Liver (tissue), 9 donors: ENCODE measurements around the gene PRG2. TPM values are rescaled to one million over a fixed set of nuclear protein-coding genes. Genes with fewer than 3 reads are reported as not detected.
A peak's percentile ranks its signal among the peaks of the same experiment; 100 is the strongest.

Source experiments
- DNase-seq: peaks from one replicate; pipeline ENCODE4 v3.0.0-alpha.2; 2017; ENCODE audit warnings: low spot score
- H3K27ac ChIP-seq, 2 donors: one replicate each; pipeline ENCODE4 v1.7.0; 2013; ENCODE audit warnings: inconsistent platforms in 2 of 2, low read length in 2 of 2, control low read depth in 1 of 2, low read depth in 1 of 2, mild to moderate bottlenecking in 1 of 2
- H3K27me3 ChIP-seq, 4 donors: one replicate each; pipeline versions ENCODE4 v1.6.1 to v1.7.0; 2013; ENCODE audit warnings: low read length in 3 of 4, inconsistent platforms in 1 of 4, mild to moderate bottlenecking in 1 of 4, moderate library complexity in 1 of 4; ENCODE audit not compliant: control insufficient read depth in 4 of 4, insufficient read depth in 4 of 4
- H3K36me3 ChIP-seq, 4 donors: one replicate each; pipeline versions ENCODE4 v1.6.1 to v1.7.0; 2013; ENCODE audit warnings: low read length in 3 of 4, mild to moderate bottlenecking in 3 of 4, low read depth in 1 of 4, moderate library complexity in 1 of 4; ENCODE audit not compliant: control insufficient read depth in 4 of 4, insufficient read depth in 3 of 4
- H3K4me1 ChIP-seq, 4 donors: one replicate each; pipeline versions ENCODE4 v1.6.1 to v1.7.0; 2013; ENCODE audit warnings: low read length in 3 of 4, mild to moderate bottlenecking in 3 of 4, moderate library complexity in 1 of 4; ENCODE audit not compliant: control insufficient read depth in 4 of 4, insufficient read depth in 4 of 4
- H3K4me3 ChIP-seq, 3 donors: one replicate each; pipeline versions ENCODE4 v1.6.1 to v1.7.0; 2013; ENCODE audit warnings: low read length in 3 of 3, control low read depth in 1 of 3, low read depth in 1 of 3, mild to moderate bottlenecking in 1 of 3
- H3K9ac ChIP-seq, 2 donors: one replicate each; pipeline ENCODE4 v1.7.0; 2013; ENCODE audit warnings: low read length in 2 of 2, mild to moderate bottlenecking in 2 of 2, moderate library complexity in 2 of 2, control low read depth in 1 of 2, low read depth in 1 of 2
- H3K9me3 ChIP-seq, 4 donors: one replicate each; pipeline versions ENCODE4 v1.6.1 to v1.7.0; 2013; ENCODE audit warnings: low read length in 3 of 4; ENCODE audit not compliant: control insufficient read depth in 4 of 4
- ATF3 ChIP-seq: IDR thresholded peaks from 2 replicates; pipeline ENCODE4 v1.6.1; 2016; ENCODE audit warnings: antibody characterized with exemption
- CTCF ChIP-seq: fragments of 150-350 bp; IDR thresholded peaks from 2 replicates; pipeline ENCODE4 v1.5.1; 2017; ENCODE audit warnings: improper control_type of control experiment, low read depth, low read length; ENCODE audit not compliant: missing input control
- EGR1 ChIP-seq, 2 donors: IDR thresholded peaks; 2 replicates each; pipeline ENCODE4 v1.6.1; 2016 to 2018; ENCODE audit warnings: antibody characterized with exemption in 2 of 2, low read depth in 2 of 2
- FOXA1 ChIP-seq: IDR thresholded peaks from 2 replicates; pipeline ENCODE4 v1.6.1; 2016; ENCODE audit warnings: antibody characterized with exemption
- FOXA2 ChIP-seq: IDR thresholded peaks from 2 replicates; pipeline ENCODE4 v1.6.1; 2016; ENCODE audit warnings: antibody characterized with exemption
- GABPA ChIP-seq, 2 donors: IDR thresholded peaks in 1 of 2; conservative IDR thresholded peaks in 1 of 2; 2 replicates each; pipeline ENCODE4 v1.6.1; 2016; ENCODE audit warnings: antibody characterized with exemption in 2 of 2, mild to moderate bottlenecking in 1 of 2, moderate library complexity in 1 of 2
- HNF4A ChIP-seq, 2 donors: conservative IDR thresholded peaks; 2 replicates each; pipeline ENCODE4 v1.6.1; 2016; ENCODE audit warnings: antibody characterized with exemption in 2 of 2, mild to moderate bottlenecking in 2 of 2
- HNF4G ChIP-seq: IDR thresholded peaks from 2 replicates; pipeline ENCODE4 v1.6.1; 2016; ENCODE audit warnings: antibody characterized with exemption
- JUND ChIP-seq, 2 donors: IDR thresholded peaks; 2 replicates each; pipeline ENCODE4 v1.6.1; 2016; ENCODE audit warnings: antibody characterized with exemption in 2 of 2
- NR2F2 ChIP-seq: IDR thresholded peaks from 2 replicates; pipeline ENCODE4 v1.6.1; 2016; ENCODE audit warnings: antibody characterized with exemption
- RAD21 ChIP-seq, 2 donors: IDR thresholded peaks; 2 replicates each; pipeline ENCODE4 v1.6.1; 2016; ENCODE audit warnings: antibody characterized with exemption in 2 of 2, mild to moderate bottlenecking in 2 of 2
- REST ChIP-seq: IDR thresholded peaks from 2 replicates; pipeline ENCODE4 v1.6.1; 2016; ENCODE audit warnings: antibody characterized with exemption, mild to moderate bottlenecking
- RXRA ChIP-seq, 2 donors: IDR thresholded peaks; 2 replicates each; pipeline ENCODE4 v1.6.1; 2017 to 2018; ENCODE audit warnings: antibody characterized with exemption in 2 of 2, mild to moderate bottlenecking in 1 of 2
- SP1 ChIP-seq: IDR thresholded peaks from 2 replicates; pipeline ENCODE4 v1.6.1; 2018; ENCODE audit warnings: antibody characterized with exemption, mild to moderate bottlenecking
- TAF1 ChIP-seq: conservative IDR thresholded peaks from 2 replicates; pipeline ENCODE4 v1.6.1; 2016; ENCODE audit warnings: antibody characterized with exemption, mild to moderate bottlenecking
- YY1 ChIP-seq: IDR thresholded peaks from 2 replicates; pipeline ENCODE4 v1.6.1; 2016; ENCODE audit warnings: antibody characterized with exemption, mild to moderate bottlenecking
- WGBS: extraction: QIAGEN DNeasy Blood & Tissue Kit; methylation state at CpG from one replicate; pipeline ENCODE4 v1.1.7; 2013; 5-methylcytosine and 5-hydroxymethylcytosine counted together
- polyA plus RNA-seq, 2 donors: library from polyadenylated mRNA; stranded (reverse) in 1 of 2; unstranded in 1 of 2; fragments of 200-250 nt in 1 of 2; fragments of >200 nt in 1 of 2; fragmentation: Nextera tagmentation in 1 of 2; extraction: Ambion mirVana in 1 of 2; gene quantifications; one replicate each; pipeline versions ENCODE4 v1.2.1 to v1.2.3, GENCODE V29; 2013 to 2015
- total RNA-seq, 2 donors: library from RNA; depleted of rRNA; stranded (reverse); fragments of >200 nt; gene quantifications; one replicate each; pipeline ENCODE4 v1.2.3, GENCODE V29; 2014
- TF ChIP-seq, protein P1 (sequence below): IDR thresholded peaks from 2 replicates; pipeline ENCODE4 v1.6.1; 2016; ENCODE audit warnings: antibody characterized with exemption
- TF ChIP-seq, protein P2 (sequence below): IDR thresholded peaks from 2 replicates; pipeline ENCODE4 v1.6.1; 2016; ENCODE audit warnings: antibody characterized with exemption
- donor health status: healthy.
- donor health status: healthy.
- donor health status: healthy.
- donor health status: healthy.
- donor health status: healthy.

Gene PRG2
- total and polyA plus RNA-seq, 4 donors: 0.74 to 24.2 (median 1.2) TPM; not detected in 1

DNA sequence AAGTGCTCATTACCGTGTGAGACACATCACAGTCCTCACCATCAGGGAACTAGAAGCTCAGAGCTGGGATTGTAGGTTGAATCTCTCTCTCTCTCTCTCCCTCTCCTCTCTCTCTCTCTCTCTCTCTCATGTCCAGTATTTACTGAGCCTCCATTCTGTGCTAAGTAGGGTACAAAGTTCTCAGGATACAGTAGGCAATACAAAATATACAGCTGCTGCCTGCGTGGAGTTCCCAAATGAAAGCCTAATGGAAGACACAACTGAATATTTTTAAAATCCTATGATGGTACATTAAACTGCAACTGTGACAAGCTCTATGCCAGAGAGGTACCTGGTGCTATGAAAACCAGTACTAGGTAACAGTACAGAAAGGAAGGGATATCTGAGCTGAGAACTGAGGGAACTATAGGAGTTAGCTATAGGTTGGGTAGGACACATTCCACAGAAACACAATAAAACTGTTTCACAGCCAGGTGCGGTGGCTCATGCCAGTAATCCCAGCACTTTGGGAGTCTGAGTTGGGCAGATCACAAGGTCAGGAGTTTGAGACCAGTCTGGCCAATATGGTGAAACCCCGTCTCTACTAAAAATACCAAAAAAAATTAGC lies 9.6 kb upstream of the PRG2 start:
- no peaks in the 10 kb centered on the region for H3K27me3 ChIP-seq
- no peak overlapping the region for H3K4me3 ChIP-seq
- 68% methylated on average over 4 of the region's 4 CpGs for whole genome bisulfite sequencing
- peaks cover 0 to 11% (median 6%) of the 10 kb centered on the region in 4 donors for H3K4me1 ChIP-seq
- H3K36me3 ChIP-seq: peaks cover 0 to 1% (median 0%) of the 10 kb centered on the region in 4 donors
- H3K9me3 ChIP-seq: no peaks in the 10 kb centered on the region
- TF ChIP-seq TAF1 (no peak), SP1 (peak; percentile 60), REST (no peak), ATF3 (no peak), CTCF (no peak), FOXA2 (peak; percentile 59), RAD21 (IDR thresholded peaks at IDR 0.05) (peak in 1 of 2 donors; percentile 37), JUND (IDR thresholded peaks at IDR 0.05) (peak in 1 of 2 donors; percentile 17), FOXA1 (no peak), HNF4G (peak; percentile 72), NR2F2 (no peak), GABPA (IDR thresholded peaks at IDR 0.05 in 1 of 2, conservative IDR thresholded peaks at IDR 0.05 in 1 of 2) (no peak), EGR1 (IDR thresholded peaks at IDR 0.05; ENCODE audit: low read depth in 2 of 2) (no peak), RXRA (IDR thresholded peaks at IDR 0.05) (peak in 1 of 2 donors; percentile 39), HNF4A (conservative IDR thresholded peaks at IDR 0.05) (peak; percentile 81 to 83), YY1 (peak; percentile 85)
- TF ChIP-seq, protein P1, sequence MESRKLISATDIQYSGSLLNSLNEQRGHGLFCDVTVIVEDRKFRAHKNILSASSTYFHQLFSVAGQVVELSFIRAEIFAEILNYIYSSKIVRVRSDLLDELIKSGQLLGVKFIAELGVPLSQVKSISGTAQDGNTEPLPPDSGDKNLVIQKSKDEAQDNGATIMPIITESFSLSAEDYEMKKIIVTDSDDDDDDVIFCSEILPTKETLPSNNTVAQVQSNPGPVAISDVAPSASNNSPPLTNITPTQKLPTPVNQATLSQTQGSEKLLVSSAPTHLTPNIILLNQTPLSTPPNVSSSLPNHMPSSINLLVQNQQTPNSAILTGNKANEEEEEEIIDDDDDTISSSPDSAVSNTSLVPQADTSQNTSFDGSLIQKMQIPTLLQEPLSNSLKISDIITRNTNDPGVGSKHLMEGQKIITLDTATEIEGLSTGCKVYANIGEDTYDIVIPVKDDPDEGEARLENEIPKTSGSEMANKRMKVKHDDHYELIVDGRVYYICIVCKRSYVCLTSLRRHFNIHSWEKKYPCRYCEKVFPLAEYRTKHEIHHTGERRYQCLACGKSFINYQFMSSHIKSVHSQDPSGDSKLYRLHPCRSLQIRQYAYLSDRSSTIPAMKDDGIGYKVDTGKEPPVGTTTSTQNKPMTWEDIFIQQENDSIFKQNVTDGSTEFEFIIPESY: no peak
- TF ChIP-seq, protein P2, sequence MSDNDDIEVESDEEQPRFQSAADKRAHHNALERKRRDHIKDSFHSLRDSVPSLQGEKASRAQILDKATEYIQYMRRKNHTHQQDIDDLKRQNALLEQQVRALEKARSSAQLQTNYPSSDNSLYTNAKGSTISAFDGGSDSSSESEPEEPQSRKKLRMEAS: no peak
- no peak for DNase-seq
- H3K9ac ChIP-seq: no peak overlapping the region
- no peak overlapping the region for H3K27ac ChIP-seq
